ENCODE measurements around the gene SARNP. TPM values are rescaled to one million over a fixed set of nuclear protein-coding genes. Genes with fewer than 3 reads are reported as not detected.
A peak's percentile ranks its signal among the peaks of the same experiment; 100 is the strongest.
"Not testable (repeated sequence)": the region's sequence is repeated elsewhere in the genome, so short reads cannot be mapped to it uniquely, and the experiment has no call there.

SARNP gene, protein sequence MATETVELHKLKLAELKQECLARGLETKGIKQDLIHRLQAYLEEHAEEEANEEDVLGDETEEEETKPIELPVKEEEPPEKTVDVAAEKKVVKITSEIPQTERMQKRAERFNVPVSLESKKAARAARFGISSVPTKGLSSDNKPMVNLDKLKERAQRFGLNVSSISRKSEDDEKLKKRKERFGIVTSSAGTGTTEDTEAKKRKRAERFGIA
- 86.1 and 161 TPM in 2 replicates for total RNA-seq (2014; rRNA removed; shearing (Covaris generic))
- 85.5 and 92.0 TPM in 2 replicates for total RNA-seq (2022)
- percentile 95 among the genes with signal in this experiment for Bru-seq, nascent RNA
- BruChase-seq, experiment 1, labeled RNA remaining after a 6-hour chase = percentile 95 among the genes with signal in this experiment
- percentile 90 among the genes with signal in this experiment for BruChase-seq, experiment 2, labeled RNA remaining after a 2-hour chase
- long read RNA-seq, transcript SARNP-202 (12 exons, 1,163 nt) = minor isoform, 8 of 137 reads
- long read RNA-seq, transcript SARNP-201 (11 exons, 926 nt) = major isoform, 111 of 137 reads
- long read RNA-seq, partial matches to known transcripts = 2 of 137 reads
- long read RNA-seq, other reads (novel, unspliced or antisense) = 15 of 137 reads

DNA sequence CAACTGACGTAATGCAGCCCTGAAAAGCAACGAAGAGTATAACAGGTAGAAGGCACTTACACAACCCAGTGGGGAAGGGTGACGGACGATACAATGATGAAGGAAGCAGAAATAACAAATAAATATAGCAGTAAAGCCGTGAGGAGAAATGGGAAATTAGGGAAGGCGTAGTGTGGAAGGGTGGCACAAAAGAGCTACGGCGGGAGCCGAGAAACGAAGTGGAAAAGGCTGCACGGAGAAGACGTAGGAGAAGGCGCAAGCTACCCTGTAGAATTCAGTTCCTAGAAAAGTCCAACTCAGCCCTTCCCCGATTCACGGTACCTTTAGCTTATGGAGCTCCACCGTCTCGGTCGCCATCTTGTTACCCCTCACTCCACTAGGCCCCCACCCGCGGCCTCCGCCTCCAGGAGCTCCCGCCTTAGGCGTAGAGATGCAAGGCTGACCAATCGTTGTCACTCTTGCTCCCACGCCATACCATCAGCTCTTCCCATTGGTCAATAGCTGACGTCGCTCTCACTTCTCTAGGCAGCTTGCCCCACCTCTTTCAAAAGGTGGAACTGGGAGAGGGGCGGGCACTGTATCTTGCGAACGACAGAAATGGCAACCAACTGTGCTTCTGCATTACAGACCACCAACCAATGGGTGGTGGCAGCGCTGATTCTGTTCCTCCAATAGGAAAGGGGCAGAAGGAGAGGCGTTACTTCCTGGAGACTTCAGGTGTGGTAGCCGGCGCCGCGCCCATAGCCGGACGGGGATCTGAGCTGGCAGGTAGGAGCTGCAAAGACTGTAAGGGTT, at the start of gene SARNP, which contains the start of gene ORMDL2:
Gene SARNP, minus strand, starts transcription at position 380 of the 795 bp plus-strand sequence. Its CDS starts 23 bp downstream, at position 357.
Gene ORMDL2, plus strand, starts transcription at position 697 of the 795 bp plus-strand sequence. CDS start 959 bp downstream, outside the sequence.
- peaks cover 21% of the 10 kb centered on the region for H4K20me1 ChIP-seq (ENCODE audit: insufficient read depth, low read length)
- peak within 1 kb of the TSS; percentile 55 for H3K27ac ChIP-seq (ENCODE audit: low read depth, low read length, poor library complexity, severe bottlenecking)
- DNase-seq (ENCODE audit: low spot score) = peak; percentile 100
- no peaks in the 10 kb centered on the region for H3K9me3 ChIP-seq (ENCODE audit: low read length)
- H2AFZ ChIP-seq (ENCODE audit: low read length) = peak within 1 kb of the TSS; percentile 73
- intact Hi-C loops (cut with micrococcal nuclease; ENCODE audit: unreplicated experiment) = loop anchor here (2.0 to 5.0 kb wide), 3 partner anchors 79 to 225 kb away; partner anchors contain the start of gene RPS26
- H3K4me1 ChIP-seq (ENCODE audit: insufficient read depth, low read length, poor library complexity, severe bottlenecking) = peaks cover 32% of the 10 kb centered on the region
- peak within 1 kb of the TSS; percentile 99 for H3K4me2 ChIP-seq (ENCODE audit: low read length)
- no peaks in the 10 kb centered on the region for H3K9me2 ChIP-seq (ENCODE audit: insufficient read depth, low read length)
- POLR2A ChIA-PET = interaction anchor here (0.6 to 4.8 kb wide), 38 partner anchors 8 to 543 kb away, joined by 3 to 41 read pairs (median 5); partner anchors contain the start of genes BLOC1S1, DNAJC14, PYM1 and RAB5B
- CTCF ChIA-PET (ENCODE audit: unreplicated experiment) = interaction anchor here (0.6 to 1.7 kb wide), 6 partner anchors 12 to 119 kb away, joined by 3 to 7 read pairs (median 4); partner anchors contain the start of gene DNAJC14
- BruUV-seq (replicated peaks) = no TSS peak
- no peak for TF ChIP-seq EZH2phosphoT487 (IDR thresholded peaks at IDR 0.05; ENCODE audit: borderline replicate concordance, low read depth, low read length)
- TF ChIP-seq, protein P1, sequence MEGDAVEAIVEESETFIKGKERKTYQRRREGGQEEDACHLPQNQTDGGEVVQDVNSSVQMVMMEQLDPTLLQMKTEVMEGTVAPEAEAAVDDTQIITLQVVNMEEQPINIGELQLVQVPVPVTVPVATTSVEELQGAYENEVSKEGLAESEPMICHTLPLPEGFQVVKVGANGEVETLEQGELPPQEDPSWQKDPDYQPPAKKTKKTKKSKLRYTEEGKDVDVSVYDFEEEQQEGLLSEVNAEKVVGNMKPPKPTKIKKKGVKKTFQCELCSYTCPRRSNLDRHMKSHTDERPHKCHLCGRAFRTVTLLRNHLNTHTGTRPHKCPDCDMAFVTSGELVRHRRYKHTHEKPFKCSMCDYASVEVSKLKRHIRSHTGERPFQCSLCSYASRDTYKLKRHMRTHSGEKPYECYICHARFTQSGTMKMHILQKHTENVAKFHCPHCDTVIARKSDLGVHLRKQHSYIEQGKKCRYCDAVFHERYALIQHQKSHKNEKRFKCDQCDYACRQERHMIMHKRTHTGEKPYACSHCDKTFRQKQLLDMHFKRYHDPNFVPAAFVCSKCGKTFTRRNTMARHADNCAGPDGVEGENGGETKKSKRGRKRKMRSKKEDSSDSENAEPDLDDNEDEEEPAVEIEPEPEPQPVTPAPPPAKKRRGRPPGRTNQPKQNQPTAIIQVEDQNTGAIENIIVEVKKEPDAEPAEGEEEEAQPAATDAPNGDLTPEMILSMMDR (conservative IDR thresholded peaks at IDR 0.05; ENCODE audit: low read length) = no peak
- peaks cover 65% of the 10 kb centered on the region for H3K79me2 ChIP-seq (ENCODE audit: insufficient read depth, low read depth, low read length)
- H3K36me3 ChIP-seq (ENCODE audit: insufficient read depth, low read length) = peaks cover 79% of the 10 kb centered on the region
- peak within 1 kb of the TSS; percentile 97 for H3K4me3 ChIP-seq (ENCODE audit: low read depth, low read length, poor library complexity, severe bottlenecking)

DNA sequence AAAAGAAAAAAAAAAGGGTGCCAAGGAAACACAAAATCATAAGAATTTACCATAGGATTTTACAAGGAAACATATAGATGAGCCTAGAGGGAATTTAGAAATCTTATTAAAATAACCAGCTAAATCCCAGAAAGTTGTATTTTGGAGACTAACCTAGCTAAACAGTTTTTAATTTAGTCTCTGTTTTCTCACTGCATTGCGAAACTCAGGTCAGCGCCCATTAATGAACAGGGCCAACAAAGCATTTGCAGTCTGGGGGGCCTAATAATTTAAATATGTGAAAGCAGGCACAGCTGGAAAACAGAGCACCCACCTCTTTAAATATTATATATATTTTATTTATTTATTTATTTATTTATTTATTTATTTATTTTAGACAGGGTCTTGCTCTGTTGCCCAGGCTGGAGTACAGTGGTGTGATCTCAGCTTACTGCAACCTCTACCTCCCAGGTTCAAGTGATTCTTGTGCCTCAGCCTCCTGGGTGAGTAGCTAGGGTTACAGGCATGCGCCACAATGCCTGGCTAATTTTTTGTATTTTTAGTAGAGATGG, 49.0 kb upstream of the SARNP start:
- BruUV-seq (replicated peaks); H3K4me1 ChIP-seq (ENCODE audit: insufficient read depth, low read length, poor library complexity, severe bottlenecking); H3K9me3 ChIP-seq (ENCODE audit: low read length); DNase-seq (ENCODE audit: low spot score); H3K36me3 ChIP-seq (ENCODE audit: insufficient read depth, low read length); H3K4me2 ChIP-seq (ENCODE audit: low read length); H2AFZ ChIP-seq (ENCODE audit: low read length); intact Hi-C loops (cut with micrococcal nuclease; ENCODE audit: unreplicated experiment); H3K27ac ChIP-seq (ENCODE audit: low read depth, low read length, poor library complexity, severe bottlenecking); H3K79me2 ChIP-seq (ENCODE audit: insufficient read depth, low read depth, low read length); H4K20me1 ChIP-seq (ENCODE audit: insufficient read depth, low read length); H3K9me2 ChIP-seq (ENCODE audit: insufficient read depth, low read length); H3K4me3 ChIP-seq (ENCODE audit: low read depth, low read length, poor library complexity, severe bottlenecking): not testable (repeated sequence)
- ChIA-PET CTCF (ENCODE audit: unreplicated experiment) (interaction anchor here (1.0 kb wide), 1 partner anchor 20 kb away, joined by 3 read pairs; no protein-coding TSS in a partner anchor), POLR2A (interaction anchor here (0.6 to 1.1 kb wide), 2 partner anchors 70 to 143 kb away, joined by 3 read pairs; no protein-coding TSS in a partner anchor)
